Left renal pelvis (tissue), 4 donors: ENCODE results near the gene ATP1B3. TPM values are rescaled to one million over a fixed set of nuclear protein-coding genes. Genes with fewer than 3 reads are reported as not detected.
"Not testable (repeated sequence)": the region's sequence is repeated elsewhere in the genome, so short reads cannot be mapped to it uniquely, and the experiment has no call there.

Source experiments
- DNase-seq, 4 donors: peaks; one replicate each; pipeline ENCODE4 v3.0.0-alpha.2; 2013; ENCODE audit warnings: low read depth in 4 of 4, low spot score in 3 of 4
- polyA plus RNA-seq, 4 donors: library from polyadenylated mRNA; unstranded; fragments of 120-200 nt; gene quantifications; one replicate each; pipeline ENCODE4 v1.2.1, GENCODE V29; 2013; ENCODE audit not compliant: insufficient read length in 4 of 4

ATP1B3 gene
- 100 to 1,000 TPM in 3 of 4 donors, 10 to 100 TPM in 1; 87.5 to 265 (median 182) TPM for polyA plus RNA-seq

- DNase-seq = peak; percentile 44 to 64 (median 62)
These were observed at the start of gene ATP1B3 for GRCh38 chr3:141876381-141876890. ATP1B3 (plus strand) TSS chr3:141876643; CDS start chr3:141876802, 159 bp downstream.

- no peak for DNase-seq
These were observed 48.0 kb upstream of the ATP1B3 start for GRCh38 chr3:141828487-141828886.

GRCh38 chr3:141828890-141829289 lies 47.6 kb upstream of the ATP1B3 start:
- DNase-seq = no peak

GRCh38 chr3:141830508-141830907 lies 45.9 kb upstream of the ATP1B3 start:
- DNase-seq = no peak

- DNase-seq = no peak
These were observed 42.2 kb upstream of the ATP1B3 start for GRCh38 chr3:141834292-141834691.

- no peak for DNase-seq
These were observed 40.8 kb upstream of the ATP1B3 start for GRCh38 chr3:141835557-141836229.

GRCh38 chr3:141839389-141839788 lies 37.1 kb upstream of the ATP1B3 start:
- no peak for DNase-seq

GRCh38 chr3:141840737-141841544 lies 35.5 kb upstream of the ATP1B3 start:
- DNase-seq = no peak

GRCh38 chr3:141844108-141844507 lies 32.3 kb upstream of the ATP1B3 start:
- no peak for DNase-seq

GRCh38 chr3:141844812-141845211 lies 31.6 kb upstream of the ATP1B3 start:
- DNase-seq = no peak

GRCh38 chr3:141845407-141846049 lies 30.9 kb upstream of the ATP1B3 start:
- no peak for DNase-seq

- DNase-seq = no peak
These were observed 30.4 kb upstream of the ATP1B3 start for GRCh38 chr3:141846050-141846433.

GRCh38 chr3:141848159-141848748 lies 28.2 kb upstream of the ATP1B3 start:
- not testable (repeated sequence) for DNase-seq

- DNase-seq = no peak
These were observed 27.2 kb upstream of the ATP1B3 start for GRCh38 chr3:141849056-141849815.

- no peak for DNase-seq
These were observed 25.0 kb upstream of the ATP1B3 start for GRCh38 chr3:141851411-141851810.

GRCh38 chr3:141853081-141853601 lies 23.3 kb upstream of the ATP1B3 start:
- no peak for DNase-seq

- DNase-seq = no peak
These were observed 22.7 kb upstream of the ATP1B3 start for GRCh38 chr3:141853629-141854168.

- no peak for DNase-seq
These were observed 21.8 kb upstream of the ATP1B3 start for GRCh38 chr3:141854599-141854998.

- no peak for DNase-seq
These were observed 18.1 kb upstream of the ATP1B3 start for GRCh38 chr3:141858312-141858711.

GRCh38 chr3:141859651-141860050 lies 16.8 kb upstream of the ATP1B3 start:
- no peak for DNase-seq
